KOPT-K1 (cell line): ENCODE data around the gene MSH2.
A peak's percentile ranks its signal among the peaks of the same experiment; 100 is the strongest.

ENCODE experiments used
- H3K27ac ChIP-seq: fragments of 200-600 bp; sonication (generic); 2 replicates; pipeline ENCODE4 v1.5.1; 2016; ENCODE audit warnings: antibody characterized with exemption, mild to moderate bottlenecking, low read depth, low read length; ENCODE audit not compliant: poor library complexity, severe bottlenecking
- H3K36me3 ChIP-seq: fragments of 200-600 bp; sonication (generic); 2 replicates; pipeline ENCODE4 v1.5.1; 2017; ENCODE audit warnings: antibody characterized with exemption, mild to moderate bottlenecking, low read length, moderate library complexity; ENCODE audit not compliant: insufficient read depth
- H3K9me3 ChIP-seq: fragments of 200-600 bp; sonication (generic); 2 replicates; pipeline ENCODE4 v1.5.1; 2017; ENCODE audit warnings: antibody characterized with exemption, low read length, mild to moderate bottlenecking; ENCODE audit not compliant: insufficient read depth, poor library complexity, severe bottlenecking

MSH2 gene

GRCh38 chr2:47503481-47504070 lies 100.6 kb downstream of the MSH2 start:
- no peak overlapping the region for H3K27ac ChIP-seq
- H3K36me3 ChIP-seq = no peaks in the 10 kb centered on the region; the same call in 1 of the 2 replicates
- peaks cover 43% of the 10 kb centered on the region for H3K9me3 ChIP-seq

GRCh38 chr2:47504174-47504810 lies 101.3 kb downstream of the MSH2 start:
- Histone ChIP-seq H3K36me3 (no peaks in the 10 kb centered on the region; the same call in 1 of the 2 replicates), H3K9me3 (peaks cover 44% of the 10 kb centered on the region), H3K27ac (no peak overlapping the region)

DNA sequence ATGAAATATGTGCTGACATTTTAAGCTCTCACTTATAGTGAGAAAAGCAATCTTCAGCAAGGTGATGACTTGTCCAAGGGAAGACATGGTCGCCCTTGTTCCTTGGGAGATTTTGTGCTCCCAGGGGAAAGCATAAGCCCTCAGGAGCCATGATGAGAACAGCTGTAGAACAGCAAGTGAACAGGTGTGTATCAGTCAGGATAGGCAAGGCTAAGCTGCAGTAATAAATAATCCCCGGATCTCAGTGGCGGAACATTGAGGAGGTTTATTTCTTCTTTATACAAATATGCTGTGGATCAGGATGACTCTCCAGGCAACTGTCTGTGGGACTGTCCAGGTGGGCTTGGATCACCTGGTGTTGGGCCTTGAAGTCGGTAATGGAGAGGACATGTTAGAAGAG lies 103.1 kb downstream of the MSH2 start:
- Histone ChIP-seq H3K27ac (no peak overlapping the region), H3K36me3 (no peaks in the 10 kb centered on the region), H3K9me3 (peaks cover 31% of the 10 kb centered on the region)

GRCh38 chr2:47506436-47506835 lies 103.5 kb downstream of the MSH2 start:
- H3K27ac ChIP-seq = no peak overlapping the region
- no peaks in the 10 kb centered on the region for H3K36me3 ChIP-seq
- peaks cover 31% of the 10 kb centered on the region for H3K9me3 ChIP-seq

GRCh38 chr2:47508080-47508479 lies 105.1 kb downstream of the MSH2 start:
- Histone ChIP-seq H3K36me3 (no peaks in the 10 kb centered on the region), H3K9me3 (peaks cover 31% of the 10 kb centered on the region), H3K27ac (no peak overlapping the region)

DNA sequence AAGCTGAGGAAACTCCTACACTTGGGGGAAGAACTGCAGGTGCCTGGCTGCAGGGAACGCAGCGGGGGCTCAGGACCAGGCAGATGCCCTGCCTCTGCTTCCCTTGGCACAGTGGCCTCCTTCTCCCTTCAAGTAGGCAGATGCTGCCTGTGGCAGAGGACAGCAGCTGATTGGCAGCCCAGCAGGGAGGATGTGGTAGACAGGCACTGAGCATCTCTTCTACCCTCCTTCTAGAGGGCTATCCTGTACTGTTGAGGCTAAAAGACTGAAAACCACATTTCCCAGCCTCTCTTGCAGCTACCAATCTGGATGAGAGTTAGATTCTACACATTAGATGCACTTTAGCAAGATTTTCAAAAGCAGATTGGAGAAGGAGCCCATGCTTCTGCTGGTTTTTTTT lies 105.7 kb downstream of the MSH2 start:
- H3K9me3 ChIP-seq = peaks cover 31% of the 10 kb centered on the region
- peak overlapping the region; percentile 8 for H3K27ac ChIP-seq
- no peaks in the 10 kb centered on the region for H3K36me3 ChIP-seq

DNA sequence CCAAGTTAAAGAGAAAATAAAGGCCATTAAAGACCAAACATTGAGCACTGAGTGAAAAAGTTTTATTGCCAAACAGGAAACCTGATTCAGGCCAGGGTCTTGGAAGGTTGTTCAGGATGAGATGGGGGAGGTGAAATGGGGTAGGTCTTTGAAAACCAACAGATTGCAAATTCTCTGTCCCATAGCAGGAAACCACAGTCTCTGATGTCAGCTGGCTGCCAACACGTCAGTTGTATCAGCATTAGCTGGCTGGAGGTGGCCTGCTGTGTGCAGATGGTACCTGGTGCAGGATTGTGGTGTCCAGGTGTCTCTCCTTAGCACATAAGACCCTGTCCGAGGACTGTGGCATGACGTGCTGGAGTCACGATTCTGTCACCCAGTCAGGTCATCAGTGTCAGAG lies 106.3 kb downstream of the MSH2 start:
- H3K9me3 ChIP-seq = peaks cover 31% of the 10 kb centered on the region
- no peaks in the 10 kb centered on the region for H3K36me3 ChIP-seq
- peak overlapping the region; percentile 8 for H3K27ac ChIP-seq

- H3K36me3 ChIP-seq = no peaks in the 10 kb centered on the region
- H3K9me3 ChIP-seq = peaks cover 24% of the 10 kb centered on the region
- H3K27ac ChIP-seq = peak overlapping the region; percentile 8
Measured at GRCh38 chr2:47509821-47510385, 106.9 kb downstream of the MSH2 start.

DNA sequence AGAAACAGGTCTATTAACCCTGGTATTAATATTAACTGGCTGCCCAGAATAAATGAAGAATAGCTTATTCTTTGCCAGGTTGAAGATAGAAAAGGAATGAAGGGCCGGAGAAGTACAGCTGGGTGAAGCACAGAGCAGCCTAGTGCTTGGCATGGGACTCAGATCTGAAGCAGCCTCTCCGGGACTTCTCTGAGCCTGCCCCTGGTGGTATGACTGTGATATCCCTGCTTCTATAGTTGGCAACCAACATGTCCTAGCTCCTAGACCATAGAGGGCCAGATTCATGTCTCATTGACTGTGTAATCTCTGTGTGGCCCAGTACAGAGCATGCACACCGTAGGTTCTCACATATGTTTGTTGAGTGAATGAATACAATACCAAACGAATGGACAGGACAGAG lies 107.8 kb downstream of the MSH2 start:
- Histone ChIP-seq H3K36me3 (no peaks in the 10 kb centered on the region), H3K27ac (no peak overlapping the region), H3K9me3 (peaks cover 16% of the 10 kb centered on the region)

GRCh38 chr2:47512581-47513083 lies 109.7 kb downstream of the MSH2 start:
- H3K27ac ChIP-seq = no peak overlapping the region
- no peaks in the 10 kb centered on the region for H3K36me3 ChIP-seq
- peaks cover 9% of the 10 kb centered on the region for H3K9me3 ChIP-seq

DNA sequence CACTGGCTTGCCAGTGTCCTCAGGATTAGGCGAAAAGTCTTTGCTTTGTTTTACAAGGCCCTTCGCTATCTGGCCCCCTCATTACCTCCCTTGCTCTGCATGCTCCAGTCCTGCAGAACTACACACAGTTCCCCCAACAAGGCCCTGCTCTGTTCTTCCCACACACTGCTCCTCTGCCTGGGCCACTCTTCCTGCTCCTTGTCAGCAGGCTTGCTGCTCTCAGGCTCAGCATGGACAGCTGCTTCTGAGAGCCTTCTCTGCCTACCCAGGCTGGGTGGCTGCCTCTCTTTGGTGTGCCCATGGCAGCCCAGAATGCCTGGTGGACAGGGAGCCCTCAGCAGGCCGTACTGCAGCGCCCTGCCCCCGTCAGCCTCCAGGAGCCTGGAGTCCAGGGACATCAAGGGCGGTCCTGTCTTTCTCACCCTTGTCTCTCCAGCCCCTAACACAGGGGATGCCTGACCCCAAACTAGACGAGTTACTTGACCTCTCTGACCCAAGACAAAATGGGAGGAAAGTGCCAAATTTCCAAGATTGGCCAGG lies 111.1 kb downstream of the MSH2 start:
- Histone ChIP-seq H3K9me3 (peaks cover 3% of the 10 kb centered on the region), H3K27ac (no peak overlapping the region)

DNA sequence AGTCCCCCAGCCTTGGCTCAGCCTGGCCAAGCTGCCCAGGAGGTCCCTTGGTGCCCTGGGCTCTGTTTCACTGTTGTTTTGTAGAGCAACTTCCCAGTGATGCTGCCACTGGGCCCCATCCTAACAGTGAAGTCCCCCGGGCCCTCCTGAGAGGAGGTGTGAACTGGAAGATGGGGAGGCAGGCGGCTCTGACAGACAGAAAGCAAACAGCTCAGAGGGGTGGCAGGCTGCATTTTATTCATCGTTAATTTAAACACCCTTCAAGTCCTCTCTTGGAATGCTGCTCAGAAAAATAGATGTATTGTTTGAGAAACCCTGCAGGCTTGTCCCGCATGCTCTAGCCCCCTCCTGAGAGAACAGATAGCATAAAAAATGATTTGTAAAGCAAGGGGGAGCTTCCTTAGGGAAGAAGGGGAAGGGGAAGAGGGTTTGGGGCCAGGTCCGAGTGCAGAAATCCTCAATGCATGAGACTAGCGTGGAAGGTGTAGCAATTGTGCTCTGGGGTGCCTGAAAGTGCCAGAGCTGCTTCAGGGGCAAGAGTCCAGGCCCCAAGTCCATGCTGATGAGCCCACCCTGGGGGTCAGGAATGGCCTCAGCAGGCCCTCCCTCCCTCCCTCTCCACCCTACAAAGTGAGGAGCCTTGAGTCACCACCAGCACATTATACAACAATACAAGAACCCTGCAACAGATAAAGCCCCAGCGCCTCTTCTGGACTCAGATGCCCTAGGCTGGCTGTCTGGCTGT lies 113.6 kb downstream of the MSH2 start:
- no peaks in the 10 kb centered on the region for H3K9me3 ChIP-seq
- no peaks in the 10 kb centered on the region for H3K36me3 ChIP-seq
- no peak overlapping the region for H3K27ac ChIP-seq

More for the DNA sequence above, 111.1 kb downstream of the MSH2 start:
- H3K36me3 ChIP-seq = no peaks in the 10 kb centered on the region

GRCh38 chr2:47518497-47519146 lies 115.7 kb downstream of the MSH2 start:
- no peaks in the 10 kb centered on the region for H3K36me3 ChIP-seq
- H3K27ac ChIP-seq = peak overlapping the region; percentile 77
- H3K9me3 ChIP-seq = no peaks in the 10 kb centered on the region

DNA sequence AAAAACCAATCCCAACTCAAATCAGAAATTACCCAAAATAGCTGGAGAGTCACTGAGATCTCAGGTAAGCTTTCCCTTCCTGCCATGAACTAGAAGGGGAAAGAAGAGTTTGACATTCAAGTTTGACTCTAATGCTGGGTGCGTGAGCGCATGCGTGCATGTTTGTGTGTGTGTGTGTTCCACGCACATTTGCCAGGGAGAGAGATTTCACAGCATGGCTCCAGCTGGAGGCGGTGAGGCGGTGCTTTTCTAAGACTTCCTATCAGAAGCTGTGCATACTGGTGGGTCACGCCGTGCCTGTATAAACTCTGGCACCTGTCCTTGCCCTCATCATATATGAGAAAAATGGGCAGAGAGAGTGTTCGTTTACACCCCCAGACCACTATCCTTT lies 116.2 kb downstream of the MSH2 start:
- H3K9me3 ChIP-seq = no peaks in the 10 kb centered on the region
- H3K36me3 ChIP-seq = no peaks in the 10 kb centered on the region
- peak overlapping the region; percentile 77 for H3K27ac ChIP-seq
